Activated CD8-positive, alpha-beta memory T cell treated with anti-CD3 and anti-CD28 coated beads for 4 hours (primary cell): Measurements from ENCODE around the gene OR2T3.
"Not testable (repeated sequence)": the region's sequence is repeated elsewhere in the genome, so short reads cannot be mapped to it uniquely, and the experiment has no call there.

Source experiments
- DNase-seq, 2 donors: peaks; one replicate each; pipeline ENCODE4 v3.0.0-alpha.2; 2020; ENCODE audit warnings: low read depth in 2 of 2

The OR2T3 gene

GRCh38 chr1:248473051-248473450, at the start of gene OR2T3:
OR2T3 (plus strand) TSS chr1:248473351; CDS start chr1:248473351, 0 bp downstream.
- DNase-seq = not testable (repeated sequence)

- DNase-seq = not testable (repeated sequence)
These were observed 45.5 kb upstream of the OR2T3 start for GRCh38 chr1:248427526-248428191.

- DNase-seq = not testable (repeated sequence)
These were observed 45.0 kb upstream of the OR2T3 start for GRCh38 chr1:248428192-248428533.

GRCh38 chr1:248431683-248432082, 41.5 kb upstream of the OR2T3 start:
- not testable (repeated sequence) for DNase-seq

GRCh38 chr1:248432201-248432600, 41.0 kb upstream of the OR2T3 start:
- DNase-seq = not testable (repeated sequence)

GRCh38 chr1:248433811-248434415, 39.2 kb upstream of the OR2T3 start:
- not testable (repeated sequence) for DNase-seq

- not testable (repeated sequence) for DNase-seq
These were observed 38.2 kb upstream of the OR2T3 start for GRCh38 chr1:248434913-248435312.

- DNase-seq = not testable (repeated sequence)
These were observed 36.8 kb upstream of the OR2T3 start for GRCh38 chr1:248436303-248436702.

GRCh38 chr1:248438668-248439067, 34.5 kb upstream of the OR2T3 start:
- DNase-seq = not testable (repeated sequence)

GRCh38 chr1:248439283-248439682, 33.9 kb upstream of the OR2T3 start:
- not testable (repeated sequence) for DNase-seq

GRCh38 chr1:248442500-248443277, 30.5 kb upstream of the OR2T3 start:
- not testable (repeated sequence) for DNase-seq

GRCh38 chr1:248444603-248445002, 28.5 kb upstream of the OR2T3 start:
- DNase-seq = not testable (repeated sequence)

- not testable (repeated sequence) for DNase-seq
These were observed 27.8 kb upstream of the OR2T3 start, which contains the start of gene OR2T2 for GRCh38 chr1:248445399-248445798. OR2T2 (plus strand) TSS chr1:248445637; CDS start chr1:248452798, 7,161 bp downstream.

GRCh38 chr1:248448409-248449074, 24.6 kb upstream of the OR2T3 start:
- DNase-seq = not testable (repeated sequence)

GRCh38 chr1:248449821-248450465, 23.2 kb upstream of the OR2T3 start:
- not testable (repeated sequence) for DNase-seq

- not testable (repeated sequence) for DNase-seq
These were observed 22.5 kb upstream of the OR2T3 start for GRCh38 chr1:248450466-248451145.

- DNase-seq = not testable (repeated sequence)
These were observed 19.5 kb upstream of the OR2T3 start for GRCh38 chr1:248453619-248454018.

- not testable (repeated sequence) for DNase-seq
These were observed 18.1 kb upstream of the OR2T3 start for GRCh38 chr1:248455045-248455444.

- DNase-seq = not testable (repeated sequence)
These were observed 16.5 kb upstream of the OR2T3 start for GRCh38 chr1:248456635-248457034.

- DNase-seq = not testable (repeated sequence)
These were observed 14.0 kb upstream of the OR2T3 start for GRCh38 chr1:248459117-248459516.

- DNase-seq = no peak
These were observed 2.0 kb upstream of the OR2T3 start for GRCh38 chr1:248471154-248471553.
